Testis (tissue), 3 donors: ENCODE results near the gene FANCD2. TPM values are rescaled to one million over a fixed set of nuclear protein-coding genes. Genes with fewer than 3 reads are reported as not detected.

Experiments used
- DNase-seq: peaks from one replicate; pipeline ENCODE4 v3.0.0-alpha.2; 2019
- H3K27ac ChIP-seq, 2 donors: fragments of 200-600 bp; sonication (generic); one replicate each; pipeline ENCODE4 v1.5.1; 2019
- H3K27me3 ChIP-seq: fragments of 200-600 bp; sonication (generic); one replicate; pipeline ENCODE4 v1.5.1; 2019
- H3K36me3 ChIP-seq: fragments of 200-600 bp; sonication (generic); one replicate; pipeline ENCODE4 v1.5.1; 2017; ENCODE audit warnings: low read depth; ENCODE audit errors: missing control alignments
- H3K4me1 ChIP-seq: fragments of 200-600 bp; sonication (generic); one replicate; pipeline ENCODE4 v1.5.1; 2019
- H3K4me3 ChIP-seq, 2 donors: fragments of 200-600 bp; sonication (generic); one replicate each; pipeline ENCODE4 v1.5.1; 2017 to 2019
- H3K9me3 ChIP-seq: fragments of 200-600 bp; sonication (generic); one replicate; pipeline ENCODE4 v1.5.1; 2017
- CTCF ChIP-seq, 3 experiments: fragments of 450-650 bp in 2 of 3; fragments of 200-600 bp in 1 of 3; sonication (generic) in 1 of 3; IDR thresholded peaks; one replicate each; pipeline ENCODE4 v1.5.1; 2016 to 2019; ENCODE audit warnings: antibody characterized with exemption in 3 of 3, mild to moderate bottlenecking in 2 of 3, moderate library complexity in 1 of 3
- POLR2A ChIP-seq: fragments of 450-650 bp; IDR thresholded peaks from one replicate; pipeline ENCODE4 v1.6.1; 2017; ENCODE audit warnings: antibody characterized with exemption, mild to moderate bottlenecking, moderate library complexity
- WGBS, 2 donors: methylation state at CpG; one replicate each; pipeline ENCODE4 v1.1.5; 2018; 5-methylcytosine and 5-hydroxymethylcytosine counted together
- intact Hi-C: fragments of 100-400 bp; cut with DNase I; formaldehyde crosslinking; loops from one replicate; pipeline ENCODE4 v1.15.1; 2023; ENCODE audit warnings: low total_unique reads
- polyA plus RNA-seq: library from polyadenylated mRNA; stranded (reverse); fragments of 350-450 nt; fragmentation: Illumina TruSeq; extraction: RNeasy Lipid Tissue Mini Kit (QIAGEN cat#74804); gene quantifications from one replicate; pipeline ENCODE4 v1.2.3, GENCODE V29; 2014; ENCODE audit warnings: low read depth, low replicate concordance; ENCODE audit not compliant: insufficient read depth
- total RNA-seq, 2 donors: library from RNA; depleted of rRNA; stranded (reverse); fragments of >200 nt; gene quantifications; one replicate each; pipeline ENCODE4 v1.2.3, GENCODE V29; 2016

Gene FANCD2
- total and polyA plus RNA-seq, 3 donors from 2014 or later, result 23.7 to 41.6 (median 38.5) TPM

DNA sequence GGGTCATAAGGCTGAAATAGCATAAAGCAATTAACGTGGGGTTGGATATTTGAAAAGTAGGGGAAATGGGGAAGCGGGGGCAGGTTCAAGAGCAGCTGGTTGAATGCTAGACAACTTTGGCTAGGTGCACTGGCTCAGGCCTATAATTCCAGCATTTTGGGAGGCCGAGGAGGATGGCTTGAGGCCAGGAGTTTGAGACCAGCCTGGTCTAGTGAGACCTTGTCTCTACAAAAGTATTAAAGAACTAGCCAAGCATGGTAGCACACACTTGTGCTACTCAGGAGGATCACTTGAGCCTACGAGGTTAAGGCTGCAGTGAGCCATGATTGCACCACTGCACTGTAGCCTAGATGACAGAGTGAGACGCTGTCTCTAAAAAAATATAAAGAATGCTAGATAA, 6.9 kb upstream of the FANCD2 start:
- Histone ChIP-seq H3K4me1 (peaks cover 15% of the 10 kb centered on the region), H3K4me3 (no peak overlapping the region), H3K36me3 (no peaks in the 10 kb centered on the region), H3K9me3 (no peaks in the 10 kb centered on the region), H3K27me3 (no peaks in the 10 kb centered on the region), H3K27ac (no peak overlapping the region)
- no peak for DNase-seq
- intact Hi-C loops, result no loop called here
- WGBS, 2 donors, result 75 to 80% methylated on average over 5 of the region's 5 CpGs
- no peak for TF ChIP-seq POLR2A
- no peak for TF ChIP-seq CTCF (IDR thresholded peaks at IDR 0.05)

DNA sequence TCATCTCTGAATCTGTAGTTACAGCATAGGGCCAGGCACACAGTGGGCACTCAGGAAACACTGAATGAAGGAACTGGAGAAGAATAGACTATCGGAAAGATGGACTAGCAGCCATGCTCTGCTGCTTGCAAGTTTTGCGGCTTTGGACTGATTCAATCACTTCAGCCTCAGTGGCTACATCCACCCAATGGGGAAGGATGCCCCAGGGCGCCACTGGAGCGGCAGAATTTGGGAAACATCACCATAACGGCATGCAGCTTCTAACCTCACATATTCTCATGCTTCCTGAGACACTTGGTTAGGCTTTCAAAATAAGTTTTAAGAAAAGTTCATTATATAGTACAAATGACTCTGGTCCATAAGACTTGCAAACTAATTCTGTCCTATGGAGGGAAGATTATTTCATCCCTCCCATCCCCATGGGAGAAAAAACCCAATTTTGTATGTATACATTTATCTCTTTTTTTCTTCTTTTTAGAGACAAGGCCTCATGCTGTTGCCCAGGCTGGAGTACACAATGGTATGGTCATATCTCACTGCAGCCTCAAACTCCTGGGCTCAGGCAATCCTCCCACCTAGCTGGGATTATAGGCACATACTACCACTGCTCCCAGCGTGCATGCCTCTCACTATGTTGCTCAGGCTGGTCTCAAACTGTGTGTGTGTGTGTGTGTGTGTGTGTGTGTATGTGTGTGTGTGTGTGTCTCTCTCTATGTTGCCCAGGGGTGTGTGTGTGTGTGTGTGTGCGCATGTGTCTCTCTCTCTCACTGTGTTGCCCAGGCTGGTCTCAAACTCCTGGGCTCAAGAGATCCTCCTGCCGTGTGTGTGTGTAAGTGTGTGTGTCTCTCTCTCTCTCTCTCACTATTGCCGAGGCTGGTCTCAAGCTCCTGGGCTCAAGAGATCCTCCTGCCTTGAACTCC, 4.1 kb upstream of the FANCD2 start:
- TF ChIP-seq CTCF (IDR thresholded peaks at IDR 0.05) (no peak), POLR2A (no peak)
- no peak for DNase-seq
- no peaks in the 10 kb centered on the region for H3K27me3 ChIP-seq
- 82 to 93% methylated on average over 9 of the region's 9 CpGs for WGBS, 2 donors
- peaks cover 8% of the 10 kb centered on the region for H3K4me1 ChIP-seq
- intact Hi-C loops, result no loop called here
- no peaks in the 10 kb centered on the region for H3K36me3 ChIP-seq
- no peak overlapping the region for H3K27ac ChIP-seq
- no peak overlapping the region for H3K4me3 ChIP-seq
- no peaks in the 10 kb centered on the region for H3K9me3 ChIP-seq

GRCh38 chr3:10023587-10024310, 2.5 kb upstream of the FANCD2 start:
- intact Hi-C loops, result no loop called here
- Histone ChIP-seq H3K4me1 (peaks cover 8% of the 10 kb centered on the region), H3K4me3 (no peak overlapping the region), H3K27me3 (no peaks in the 10 kb centered on the region), H3K27ac (no peak overlapping the region), H3K36me3 (no peaks in the 10 kb centered on the region), H3K9me3 (no peaks in the 10 kb centered on the region)
- no peak for DNase-seq
- 83 to 84% methylated on average over 8 of the region's 8 CpGs for WGBS, 2 donors
- TF ChIP-seq POLR2A (no peak), CTCF (IDR thresholded peaks at IDR 0.05) (no peak)

- Histone ChIP-seq H3K36me3 (no peaks in the 10 kb centered on the region), H3K4me1 (peaks cover 8% of the 10 kb centered on the region), H3K27me3 (no peaks in the 10 kb centered on the region), H3K27ac (peak overlapping the region in 1 of 2 donors; percentile 51), H3K4me3 (peak overlapping the region; percentile 75 to 90), H3K9me3 (no peaks in the 10 kb centered on the region)
- DNase-seq, result no peak
- no peak for TF ChIP-seq POLR2A
- TF ChIP-seq CTCF (IDR thresholded peaks at IDR 0.05), result no peak
- WGBS, 2 donors, result 22 to 24% methylated on average over 19 of the region's 19 CpGs
- intact Hi-C loops, result no loop called here
Observed at GRCh38 chr3:10025205-10026083, 793 bp upstream of the FANCD2 start.
